ENCODE data around the gene SAMD13. TPM values are rescaled to one million over a fixed set of nuclear protein-coding genes. Genes with fewer than 3 reads are reported as not detected.

SAMD13 gene
- total RNA-seq, 1 donor from 2014 or later = 0.63 TPM

DNA sequence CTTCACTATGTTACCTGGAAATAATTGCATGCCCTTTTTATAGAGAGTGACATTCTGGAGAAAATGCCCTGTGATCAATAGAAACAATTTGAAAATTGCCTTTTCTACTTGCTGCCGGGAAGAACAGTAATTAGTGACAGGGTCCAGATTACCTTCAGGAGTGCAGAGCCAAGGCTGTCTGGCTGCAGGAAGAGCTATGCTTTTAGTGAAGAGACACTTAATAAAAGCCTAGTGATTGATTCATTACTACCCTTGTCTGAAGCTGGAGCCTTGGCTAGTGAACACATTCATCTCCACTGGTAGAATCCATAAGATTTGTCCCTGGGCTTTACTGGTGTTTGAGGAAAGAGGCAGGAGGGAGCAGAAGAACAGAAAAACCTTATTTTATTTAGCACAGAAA lies 83.8 kb downstream of the SAMD13 start:
- TF ChIP-seq, protein P1, sequence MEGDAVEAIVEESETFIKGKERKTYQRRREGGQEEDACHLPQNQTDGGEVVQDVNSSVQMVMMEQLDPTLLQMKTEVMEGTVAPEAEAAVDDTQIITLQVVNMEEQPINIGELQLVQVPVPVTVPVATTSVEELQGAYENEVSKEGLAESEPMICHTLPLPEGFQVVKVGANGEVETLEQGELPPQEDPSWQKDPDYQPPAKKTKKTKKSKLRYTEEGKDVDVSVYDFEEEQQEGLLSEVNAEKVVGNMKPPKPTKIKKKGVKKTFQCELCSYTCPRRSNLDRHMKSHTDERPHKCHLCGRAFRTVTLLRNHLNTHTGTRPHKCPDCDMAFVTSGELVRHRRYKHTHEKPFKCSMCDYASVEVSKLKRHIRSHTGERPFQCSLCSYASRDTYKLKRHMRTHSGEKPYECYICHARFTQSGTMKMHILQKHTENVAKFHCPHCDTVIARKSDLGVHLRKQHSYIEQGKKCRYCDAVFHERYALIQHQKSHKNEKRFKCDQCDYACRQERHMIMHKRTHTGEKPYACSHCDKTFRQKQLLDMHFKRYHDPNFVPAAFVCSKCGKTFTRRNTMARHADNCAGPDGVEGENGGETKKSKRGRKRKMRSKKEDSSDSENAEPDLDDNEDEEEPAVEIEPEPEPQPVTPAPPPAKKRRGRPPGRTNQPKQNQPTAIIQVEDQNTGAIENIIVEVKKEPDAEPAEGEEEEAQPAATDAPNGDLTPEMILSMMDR (conservative IDR thresholded peaks at IDR 0.05; ENCODE audit: low read depth, low read length) = no peak
- no peak for DNase-seq (ENCODE audit: low read depth)
- H3K4me3 ChIP-seq (ENCODE audit: low read depth, low read length) = no peak overlapping the region

DNA sequence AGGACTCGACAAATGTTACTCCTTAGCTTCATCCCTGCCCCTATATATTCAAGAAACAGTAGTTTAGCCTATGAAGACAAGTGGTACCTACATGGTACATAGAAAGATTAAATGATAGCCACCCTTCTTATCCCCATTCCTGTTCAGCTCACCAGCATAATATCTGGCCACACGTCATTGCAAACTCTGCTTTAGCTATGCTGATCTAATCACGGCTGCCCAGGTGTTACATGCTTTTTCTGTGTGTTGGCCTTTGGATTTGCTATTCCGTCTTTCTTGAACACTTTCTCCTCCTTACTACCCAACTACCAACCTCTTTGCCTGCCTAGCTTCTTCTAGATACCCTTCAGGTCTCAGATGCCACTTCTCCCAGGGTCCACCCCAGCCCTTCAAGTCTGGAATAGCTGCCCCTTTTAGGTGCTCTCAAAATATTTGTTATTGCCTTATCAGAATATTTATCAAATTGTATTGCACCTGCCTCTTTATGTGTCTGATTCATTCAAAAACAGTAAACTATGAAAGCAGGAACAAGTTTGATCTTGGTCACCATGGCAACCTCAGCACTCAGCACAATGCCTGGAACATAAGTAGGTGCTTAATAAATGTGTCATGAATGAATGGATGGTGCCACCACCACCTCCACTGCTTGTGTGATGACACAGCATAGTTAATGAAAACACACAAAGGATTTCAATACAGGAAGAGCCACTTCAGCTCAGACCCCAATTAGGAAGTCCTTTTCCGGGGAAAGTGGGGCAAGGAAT lies 85.4 kb downstream of the SAMD13 start:
- TF ChIP-seq, protein P1 (conservative IDR thresholded peaks at IDR 0.05; ENCODE audit: low read depth, low read length) = no peak
- no peak overlapping the region for H3K4me3 ChIP-seq (ENCODE audit: low read depth, low read length)
- no peak for DNase-seq (ENCODE audit: low read depth)

DNA sequence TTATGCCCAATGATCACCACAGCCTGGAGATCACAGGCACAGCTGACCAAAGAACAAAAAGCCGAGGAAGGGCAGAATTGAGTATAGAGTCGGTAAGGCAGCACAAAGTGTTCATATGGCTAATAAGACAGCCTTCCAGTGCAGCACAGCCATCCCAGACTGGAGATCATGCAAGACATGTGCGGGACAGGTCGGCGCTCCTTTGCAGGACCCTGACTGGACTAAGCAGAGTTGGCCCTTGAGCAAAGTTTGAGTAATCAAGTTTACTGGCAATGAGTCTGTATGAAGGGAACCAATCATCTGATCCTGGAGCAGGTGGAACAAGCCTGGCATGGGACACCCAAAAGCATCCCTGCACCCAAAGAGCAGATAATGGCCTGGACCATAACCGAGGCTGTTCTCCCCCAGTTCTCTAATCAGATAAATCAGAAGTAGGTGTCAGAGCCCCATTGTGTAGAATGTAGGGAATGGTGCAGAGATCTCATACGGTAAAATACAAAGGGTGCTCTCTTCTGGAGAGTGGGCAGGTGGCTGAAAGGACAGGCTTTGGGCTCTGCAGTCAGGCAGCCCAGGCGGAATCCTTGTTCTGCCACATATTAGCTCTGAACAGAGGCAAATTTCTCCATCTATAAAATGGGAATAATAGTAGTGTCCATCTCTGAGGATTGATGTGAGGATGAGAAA lies 86.1 kb downstream of the SAMD13 start:
- TF ChIP-seq, protein P1 (conservative IDR thresholded peaks at IDR 0.05; ENCODE audit: low read depth, low read length) = peak; percentile 31
- DNase-seq (ENCODE audit: low read depth) = no peak
- H3K4me3 ChIP-seq (ENCODE audit: low read depth, low read length) = no peak overlapping the region

DNA sequence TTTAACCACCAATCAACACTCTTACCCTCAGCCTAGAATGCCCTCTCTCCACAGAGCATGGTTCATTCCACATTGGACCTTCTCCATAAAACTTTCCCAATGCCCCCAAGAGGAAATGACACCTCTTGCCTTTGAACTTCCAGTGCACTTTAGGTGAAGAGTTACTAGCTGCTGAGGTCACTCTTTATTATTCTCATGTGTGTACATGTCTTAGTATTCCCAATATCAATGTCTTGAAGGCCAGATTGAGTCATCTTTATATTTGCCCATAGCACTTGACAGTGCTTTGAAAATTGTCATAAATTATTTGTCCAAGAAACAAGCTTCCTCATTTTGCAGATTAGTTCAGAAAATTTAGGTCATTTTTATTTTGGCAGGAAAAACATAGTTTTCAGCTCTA lies 88.7 kb downstream of the SAMD13 start:
- H3K4me3 ChIP-seq (ENCODE audit: low read depth, low read length) = no peak overlapping the region
- no peak for DNase-seq (ENCODE audit: low read depth)
- TF ChIP-seq, protein P1 (conservative IDR thresholded peaks at IDR 0.05; ENCODE audit: low read depth, low read length) = no peak

DNA sequence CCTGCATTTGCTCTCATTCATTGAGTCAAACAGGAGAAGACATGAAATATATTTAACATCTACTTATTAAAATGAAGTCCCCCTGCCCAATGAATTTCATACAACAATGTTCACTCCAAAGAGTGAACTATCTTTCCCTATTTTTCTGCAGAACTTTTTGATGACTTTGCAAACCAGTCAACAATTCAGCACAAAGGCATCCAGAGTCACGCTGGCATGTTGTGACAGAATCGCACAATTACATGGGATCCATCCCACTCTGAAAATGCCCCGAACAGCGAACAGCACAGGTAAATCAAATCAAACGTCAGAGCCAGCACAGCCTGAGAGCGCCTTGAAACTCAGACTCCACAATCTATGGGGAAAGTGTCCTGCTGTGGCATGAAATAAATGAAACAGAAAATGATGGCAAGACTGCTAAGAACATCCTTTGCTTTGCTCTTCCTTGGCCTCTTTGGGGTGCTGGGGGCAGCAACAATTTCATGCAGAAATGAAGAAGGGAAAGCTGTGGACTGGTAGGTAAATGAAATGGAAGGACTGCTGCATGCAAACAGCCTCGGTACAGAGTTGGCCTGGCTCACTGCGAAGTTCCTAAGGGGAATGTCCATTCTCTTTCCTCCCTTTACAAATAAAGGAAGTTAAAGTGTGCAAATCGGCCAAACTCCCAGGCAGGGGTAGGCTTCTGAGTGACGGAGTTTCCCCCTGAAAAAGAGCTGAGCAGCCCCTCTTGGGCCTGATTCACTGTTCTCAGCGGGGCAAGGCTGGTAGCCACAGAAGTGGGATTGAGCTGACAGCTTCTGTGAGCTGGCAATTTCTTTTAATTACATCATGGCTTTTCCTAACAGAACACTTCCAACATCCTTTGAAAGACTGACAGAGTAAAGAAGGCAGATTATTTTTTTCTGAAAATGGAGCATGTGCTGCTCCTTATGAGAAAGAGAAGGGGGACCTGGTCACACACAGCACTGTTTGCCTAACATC lies 97.0 kb downstream of the SAMD13 start, which contains the start of gene DNASE2B:
DNASE2B (plus strand) TSS at position 310 of the 981 bp plus-strand sequence; CDS start at position 391, 81 bp downstream.
- H3K4me3 ChIP-seq (ENCODE audit: low read depth, low read length) = no peak within 1 kb of the TSS
- TF ChIP-seq, protein P1 (conservative IDR thresholded peaks at IDR 0.05; ENCODE audit: low read depth, low read length) = no peak
- DNase-seq (ENCODE audit: low read depth) = no peak

Other genes with a start within 250 kb of the SAMD13 start
- gene PRKACB, start 157.4 kb upstream of the SAMD13 start, total RNA-seq = 9.5 and 10.1 TPM in 2 replicates
- not detected in 2 replicates for gene DNASE2B, start 96.8 kb downstream of the SAMD13 start, total RNA-seq
- 60.0 and 63.6 TPM in 2 replicates for gene RPF1, start 177.6 kb downstream of the SAMD13 start, total RNA-seq
- 0.23 TPM in 1 of 2 replicates, not detected in the other for gene SPATA1, start 204.7 kb downstream of the SAMD13 start, total RNA-seq
- 109 and 112 TPM in 2 replicates for gene GNG5, start 204.9 kb downstream of the SAMD13 start, total RNA-seq

Measured in epithelial cell of proximal tubule (primary cell).